Right atrium auricular region (tissue), 2 donors: ENCODE measurements around the gene UNC93B1. TPM values are rescaled to one million over a fixed set of nuclear protein-coding genes. Genes with fewer than 3 reads are reported as not detected.

Source experiments
- DNase-seq: peaks from one replicate; pipeline ENCODE4 v3.0.0-alpha.2; 2019; ENCODE audit warnings: low spot score
- H3K27ac ChIP-seq, 2 donors: fragments of 200-600 bp; sonication (generic); 1 replicate in 1 of 2; 2 replicates in 1 of 2; pipeline ENCODE4 v1.5.1; 2016 to 2019
- H3K27me3 ChIP-seq, 2 donors: fragments of 200-600 bp; sonication (generic); one replicate each; pipeline versions ENCODE4 v1.5.1 to v1.6.0; 2017 to 2019
- H3K36me3 ChIP-seq: fragments of 200-600 bp; sonication (generic); one replicate; pipeline ENCODE4 v1.5.1; 2016
- H3K4me1 ChIP-seq, 2 donors: fragments of 200-600 bp; sonication (generic); one replicate each; pipeline versions ENCODE4 v1.5.1 to v1.6.0; 2017 to 2019
- H3K4me3 ChIP-seq, 2 donors: fragments of 200-600 bp; sonication (generic); 1 replicate in 1 of 2; 2 replicates in 1 of 2; pipeline ENCODE4 v1.5.1; 2017 to 2019; ENCODE audit warnings: mild to moderate bottlenecking in 1 of 2, moderate library complexity in 1 of 2
- H3K9me3 ChIP-seq, 2 donors: fragments of 200-600 bp; sonication (generic); one replicate each; pipeline ENCODE4 v1.5.1; 2019
- total RNA-seq, 2 donors: library from RNA; depleted of rRNA; stranded (reverse); fragments of >200 nt; gene quantifications; one replicate each; pipeline ENCODE4 v1.1.0, GENCODE V29; 2016
- TF ChIP-seq, protein P1 (sequence below), 2 donors: fragments of 200-600 bp; sonication (generic); IDR thresholded peaks; one replicate each; pipeline ENCODE4 v1.5.1; 2019; ENCODE audit warnings: antibody characterized with exemption in 2 of 2

UNC93B1 gene
- total RNA-seq, 2 donors from 2014 or later = 9.2 to 19.7 TPM

DNA sequence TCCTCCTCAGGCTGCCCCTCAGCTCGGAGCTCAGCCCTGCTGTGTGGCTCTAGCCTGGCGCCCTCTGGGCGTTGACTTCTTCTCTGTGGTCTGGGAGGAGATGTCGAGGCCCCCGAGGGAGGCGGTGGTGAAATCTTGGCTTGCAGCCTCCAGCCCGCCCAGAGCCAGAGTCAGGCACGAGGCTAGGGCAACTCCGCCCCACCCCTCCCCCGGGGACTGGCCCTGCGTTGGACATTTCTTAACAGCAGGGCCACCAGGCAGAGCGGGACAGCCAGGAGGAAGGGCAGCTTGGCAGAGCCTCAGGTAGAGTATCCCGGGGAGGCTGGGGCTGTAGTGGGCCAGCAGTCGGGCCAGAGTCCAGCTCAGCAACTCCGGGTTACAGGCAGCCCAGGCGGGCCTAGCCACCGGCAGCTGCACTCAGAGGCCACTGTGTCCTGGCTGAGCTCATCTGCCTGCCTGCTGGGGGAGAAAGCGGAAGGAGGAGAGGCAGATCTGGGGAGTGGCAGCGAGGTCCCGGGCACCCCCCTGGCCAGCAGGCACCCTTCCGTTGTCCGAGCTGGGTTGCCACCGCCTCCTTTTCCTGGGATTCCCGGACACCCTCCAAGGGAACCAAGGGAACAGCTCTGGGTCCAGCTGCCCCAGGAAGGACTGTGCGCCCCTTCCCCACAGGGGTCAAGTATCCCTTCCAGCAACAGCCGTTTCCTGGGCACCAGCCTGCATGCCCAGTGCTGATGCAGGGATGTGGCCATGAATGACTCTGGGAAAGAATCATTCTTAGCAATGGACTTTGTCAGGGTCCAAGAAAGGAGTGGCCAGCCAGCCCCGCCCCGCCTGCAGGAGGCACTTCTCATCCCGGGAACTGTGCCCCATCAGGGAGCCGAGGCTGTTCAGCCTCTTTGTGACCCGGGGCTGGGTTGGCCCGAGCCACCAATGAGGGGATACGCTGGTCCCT, 6.5 kb upstream of the UNC93B1 start, which contains the start of gene ALDH3B1:
Gene ALDH3B1, plus strand, starts transcription at position 238 of the 952 bp plus-strand sequence. CDS start 4,971 bp downstream, outside the sequence.
- TF ChIP-seq, protein P1, sequence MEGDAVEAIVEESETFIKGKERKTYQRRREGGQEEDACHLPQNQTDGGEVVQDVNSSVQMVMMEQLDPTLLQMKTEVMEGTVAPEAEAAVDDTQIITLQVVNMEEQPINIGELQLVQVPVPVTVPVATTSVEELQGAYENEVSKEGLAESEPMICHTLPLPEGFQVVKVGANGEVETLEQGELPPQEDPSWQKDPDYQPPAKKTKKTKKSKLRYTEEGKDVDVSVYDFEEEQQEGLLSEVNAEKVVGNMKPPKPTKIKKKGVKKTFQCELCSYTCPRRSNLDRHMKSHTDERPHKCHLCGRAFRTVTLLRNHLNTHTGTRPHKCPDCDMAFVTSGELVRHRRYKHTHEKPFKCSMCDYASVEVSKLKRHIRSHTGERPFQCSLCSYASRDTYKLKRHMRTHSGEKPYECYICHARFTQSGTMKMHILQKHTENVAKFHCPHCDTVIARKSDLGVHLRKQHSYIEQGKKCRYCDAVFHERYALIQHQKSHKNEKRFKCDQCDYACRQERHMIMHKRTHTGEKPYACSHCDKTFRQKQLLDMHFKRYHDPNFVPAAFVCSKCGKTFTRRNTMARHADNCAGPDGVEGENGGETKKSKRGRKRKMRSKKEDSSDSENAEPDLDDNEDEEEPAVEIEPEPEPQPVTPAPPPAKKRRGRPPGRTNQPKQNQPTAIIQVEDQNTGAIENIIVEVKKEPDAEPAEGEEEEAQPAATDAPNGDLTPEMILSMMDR (IDR thresholded peaks at IDR 0.05) = no peak
- H3K36me3 ChIP-seq = no peaks in the 10 kb centered on the region
- H3K4me3 ChIP-seq = peak within 1 kb of the TSS; percentile 16 to 43
- H3K4me1 ChIP-seq = peaks cover 0 to 31% of the 10 kb centered on the region in 2 donors
- H3K27ac ChIP-seq = peak within 1 kb of the TSS; percentile 79 to 80
- H3K27me3 ChIP-seq = no peaks in the 10 kb centered on the region
- peak; percentile 95 for DNase-seq
- H3K9me3 ChIP-seq = no peaks in the 10 kb centered on the region

DNA sequence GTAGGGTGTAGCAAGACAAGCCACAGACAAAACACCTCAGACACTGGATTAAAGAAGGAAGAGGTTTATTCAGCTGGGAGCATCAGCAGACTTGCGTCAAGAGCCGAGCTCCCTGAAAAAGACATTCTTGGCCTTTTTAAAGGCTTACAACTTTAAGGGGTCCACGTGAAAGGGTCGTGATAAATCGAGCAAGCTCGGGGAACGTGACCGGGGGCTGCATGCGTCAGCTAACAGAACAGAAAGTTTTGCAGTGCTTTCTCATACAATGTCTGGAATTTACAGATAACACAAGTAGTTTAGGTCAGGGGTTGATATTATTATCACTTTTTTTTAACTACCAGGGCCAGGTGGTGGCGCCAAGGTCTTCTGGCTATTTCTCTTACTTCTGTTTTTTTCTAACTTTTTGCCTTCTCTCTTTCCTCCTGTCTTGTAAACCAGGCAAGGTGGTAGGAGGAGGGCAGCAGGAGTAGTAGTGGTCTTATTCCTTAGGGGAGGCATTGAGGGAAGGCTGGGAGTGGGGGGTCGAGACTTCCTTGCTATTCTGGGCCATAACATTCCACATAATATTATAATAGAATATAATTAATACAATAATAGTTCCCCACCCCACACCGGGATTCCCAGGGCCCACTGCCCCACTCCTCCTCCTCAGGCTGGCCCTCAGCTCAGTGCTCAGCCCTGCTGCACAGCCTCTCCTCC, 5.6 kb upstream of the UNC93B1 start:
- no peaks in the 10 kb centered on the region for H3K36me3 ChIP-seq
- peaks cover 0 to 31% of the 10 kb centered on the region in 2 donors for H3K4me1 ChIP-seq
- H3K9me3 ChIP-seq = no peaks in the 10 kb centered on the region
- DNase-seq = no peak
- no peaks in the 10 kb centered on the region for H3K27me3 ChIP-seq
- TF ChIP-seq, protein P1 (IDR thresholded peaks at IDR 0.05) = peak in 1 of 2 donors; percentile 10
- H3K4me3 ChIP-seq = peak overlapping the region in 1 of 2 donors; percentile 43
- peak overlapping the region; percentile 79 to 80 for H3K27ac ChIP-seq

DNA sequence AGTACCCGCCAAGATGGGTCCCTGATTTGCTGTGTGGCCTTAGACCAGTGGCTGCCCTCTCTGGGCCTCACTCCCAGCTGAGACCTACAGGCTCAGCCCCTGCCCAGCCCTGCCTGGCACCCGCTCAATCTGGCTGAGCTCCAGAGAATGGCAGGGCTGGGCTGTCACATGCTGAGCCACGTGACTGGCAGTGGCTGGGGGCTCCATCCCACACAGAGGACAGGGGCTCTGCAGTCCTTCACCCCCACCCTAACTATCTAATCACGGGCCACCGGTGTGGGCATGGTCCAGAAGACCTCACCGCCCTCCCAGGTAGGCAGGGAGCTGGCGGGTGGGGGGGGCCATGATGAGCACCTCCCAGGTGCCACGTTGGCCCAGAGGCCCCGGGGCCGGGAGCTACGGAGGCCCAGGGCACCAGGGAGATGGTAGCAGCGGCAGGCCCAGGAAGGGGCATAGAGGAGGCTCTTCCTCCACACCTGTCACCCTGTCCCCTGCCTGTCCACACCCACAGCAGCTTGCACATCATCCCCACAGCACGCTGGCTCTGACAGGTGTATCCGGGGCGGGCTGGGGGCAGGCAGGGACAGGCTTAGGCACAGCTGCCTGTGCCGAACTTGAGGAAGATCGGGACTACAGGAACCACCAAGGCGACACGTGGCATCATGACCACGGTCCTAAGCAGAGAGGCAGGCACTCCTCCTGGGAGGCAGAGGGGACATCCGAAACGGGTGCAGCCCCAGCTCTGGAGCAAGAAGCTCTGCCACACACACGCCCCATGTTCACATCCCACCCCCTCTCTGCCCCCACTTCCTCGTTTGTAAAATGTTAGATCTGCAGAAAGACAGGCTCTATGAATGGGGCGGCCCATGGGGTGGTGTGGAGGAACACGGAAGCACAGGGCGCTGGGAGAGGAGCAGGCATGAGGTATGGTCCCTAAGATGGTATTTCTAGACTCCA, 4.8 kb upstream of the UNC93B1 start:
- TF ChIP-seq, protein P1 (IDR thresholded peaks at IDR 0.05) = no peak
- no peaks in the 10 kb centered on the region for H3K36me3 ChIP-seq
- peaks cover 0 to 36% of the 10 kb centered on the region in 2 donors for H3K4me1 ChIP-seq
- peak overlapping the region in 1 of 2 donors; percentile 79 for H3K27ac ChIP-seq
- H3K4me3 ChIP-seq = no peak overlapping the region
- H3K27me3 ChIP-seq = no peaks in the 10 kb centered on the region
- DNase-seq = no peak
- no peaks in the 10 kb centered on the region for H3K9me3 ChIP-seq

DNA sequence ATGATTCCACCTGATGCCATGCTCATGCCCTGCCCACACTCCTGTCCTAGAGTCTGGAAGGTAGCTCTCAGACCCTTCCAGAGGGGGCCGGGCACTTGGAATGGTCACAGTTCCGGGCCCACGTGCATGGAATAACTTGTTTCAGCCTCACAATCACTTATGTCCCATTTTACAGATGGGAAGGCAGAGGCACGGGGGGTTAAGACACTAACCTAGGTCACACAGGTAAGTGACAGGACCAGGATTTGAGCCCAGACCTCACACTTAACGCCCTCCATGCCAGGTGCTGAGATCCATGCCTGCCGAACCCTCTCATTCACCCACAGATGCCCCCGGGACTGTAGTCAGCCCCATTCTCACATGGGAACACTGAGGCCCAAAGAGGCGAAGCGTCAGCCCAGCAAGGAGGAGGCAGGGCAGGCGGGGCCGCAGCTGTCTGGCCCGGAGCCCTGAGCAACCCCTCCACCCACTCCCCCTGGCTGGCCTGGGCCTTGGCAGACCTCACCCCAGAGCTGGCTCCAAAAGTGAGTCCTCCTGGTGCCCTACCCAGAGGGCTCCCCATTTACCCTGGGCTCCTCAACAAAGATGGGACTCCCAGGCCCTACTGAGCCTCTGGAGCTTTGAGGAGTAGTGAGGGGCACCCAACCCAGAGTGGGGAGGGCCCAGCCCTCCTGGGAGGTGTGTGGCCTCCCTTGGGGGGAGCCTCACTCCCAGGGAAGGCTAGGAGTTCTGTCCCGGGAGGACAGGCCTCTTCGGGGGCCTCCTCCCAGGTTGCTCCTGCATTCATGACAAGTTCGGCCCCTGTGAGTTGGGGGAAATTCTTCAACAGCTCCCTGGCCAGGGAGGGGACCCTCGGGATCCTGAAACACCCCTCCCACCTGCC, 3.8 kb upstream of the UNC93B1 start:
- no peak for DNase-seq
- Histone ChIP-seq H3K4me1 (peaks cover 0 to 43% of the 10 kb centered on the region in 2 donors), H3K27me3 (no peaks in the 10 kb centered on the region), H3K36me3 (no peaks in the 10 kb centered on the region), H3K9me3 (no peaks in the 10 kb centered on the region), H3K27ac (no peak overlapping the region), H3K4me3 (no peak overlapping the region)
- TF ChIP-seq, protein P1 (IDR thresholded peaks at IDR 0.05) = no peak
